Nephron progenitor cell (in vitro differentiated cells): Measurements from ENCODE around the gene DPEP2NB.
"Not testable (repeated sequence)": the region's sequence is repeated elsewhere in the genome, so short reads cannot be mapped to it uniquely, and the experiment has no call there.

Experiments used
- DNase-seq: peaks from one replicate; pipeline ENCODE4 v3.0.0; 2021
- H3K27ac Mint-ChIP-seq: 2 replicates; pipeline ENCODE4 v1.8.0; 2021; ENCODE audit warnings: mild to moderate bottlenecking, moderate library complexity, mixed read lengths
- H3K27me3 Mint-ChIP-seq: 2 replicates; pipeline ENCODE4 v1.8.0; 2021; ENCODE audit warnings: mild to moderate bottlenecking, low read depth, mixed read lengths; ENCODE audit not compliant: poor library complexity
- H3K36me3 Mint-ChIP-seq: 2 replicates; pipeline ENCODE4 v1.8.0; 2021; ENCODE audit warnings: low read depth, mixed read lengths
- H3K4me1 Mint-ChIP-seq: 2 replicates; pipeline ENCODE4 v1.8.0; 2021; ENCODE audit warnings: mixed read lengths
- H3K4me3 Mint-ChIP-seq: 2 replicates; pipeline ENCODE4 v1.8.0; 2021; ENCODE audit warnings: mild to moderate bottlenecking, moderate library complexity, mixed read lengths
- H3K9me3 Mint-ChIP-seq: 2 replicates; pipeline ENCODE4 v1.8.0; 2021; ENCODE audit warnings: mild to moderate bottlenecking, moderate library complexity, mixed read lengths
- TF ChIP-seq, protein P1 (sequence below): fragments of 200-600 bp; sonication (generic); IDR thresholded peaks from 2 replicates; pipeline ENCODE4 v1.5.0; 2021; ENCODE audit warnings: antibody characterized with exemption

The DPEP2NB gene

DNA sequence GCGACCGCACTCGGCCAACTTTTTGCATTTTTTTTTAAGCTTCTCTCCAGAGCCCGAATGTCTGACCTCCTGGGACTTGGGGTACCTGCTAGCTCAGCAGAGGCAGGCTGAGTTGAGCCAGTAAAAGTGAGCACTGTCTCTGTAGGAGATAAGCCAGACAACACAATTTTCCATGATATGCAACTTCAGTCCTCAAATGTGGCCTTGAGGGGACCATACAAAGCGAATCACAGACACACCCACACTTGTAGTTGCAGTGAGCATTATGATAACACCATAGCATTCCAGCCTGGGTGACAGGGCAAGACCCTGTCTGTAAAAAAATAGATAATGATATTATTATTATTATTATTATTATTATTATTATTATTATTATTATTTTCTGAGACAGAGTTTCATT is 19.0 kb downstream of the DPEP2NB start:
- H3K4me3 Mint-ChIP-seq = no peak overlapping the region
- peaks cover 36% of the 10 kb centered on the region for H3K4me1 Mint-ChIP-seq
- TF ChIP-seq, protein P1, sequence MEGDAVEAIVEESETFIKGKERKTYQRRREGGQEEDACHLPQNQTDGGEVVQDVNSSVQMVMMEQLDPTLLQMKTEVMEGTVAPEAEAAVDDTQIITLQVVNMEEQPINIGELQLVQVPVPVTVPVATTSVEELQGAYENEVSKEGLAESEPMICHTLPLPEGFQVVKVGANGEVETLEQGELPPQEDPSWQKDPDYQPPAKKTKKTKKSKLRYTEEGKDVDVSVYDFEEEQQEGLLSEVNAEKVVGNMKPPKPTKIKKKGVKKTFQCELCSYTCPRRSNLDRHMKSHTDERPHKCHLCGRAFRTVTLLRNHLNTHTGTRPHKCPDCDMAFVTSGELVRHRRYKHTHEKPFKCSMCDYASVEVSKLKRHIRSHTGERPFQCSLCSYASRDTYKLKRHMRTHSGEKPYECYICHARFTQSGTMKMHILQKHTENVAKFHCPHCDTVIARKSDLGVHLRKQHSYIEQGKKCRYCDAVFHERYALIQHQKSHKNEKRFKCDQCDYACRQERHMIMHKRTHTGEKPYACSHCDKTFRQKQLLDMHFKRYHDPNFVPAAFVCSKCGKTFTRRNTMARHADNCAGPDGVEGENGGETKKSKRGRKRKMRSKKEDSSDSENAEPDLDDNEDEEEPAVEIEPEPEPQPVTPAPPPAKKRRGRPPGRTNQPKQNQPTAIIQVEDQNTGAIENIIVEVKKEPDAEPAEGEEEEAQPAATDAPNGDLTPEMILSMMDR = no peak
- H3K36me3 Mint-ChIP-seq = no peaks in the 10 kb centered on the region
- H3K9me3 Mint-ChIP-seq = peaks cover 3% of the 10 kb centered on the region
- H3K27ac Mint-ChIP-seq = no peak overlapping the region
- DNase-seq = no peak
- H3K27me3 Mint-ChIP-seq = peaks cover 13% of the 10 kb centered on the region

DNA sequence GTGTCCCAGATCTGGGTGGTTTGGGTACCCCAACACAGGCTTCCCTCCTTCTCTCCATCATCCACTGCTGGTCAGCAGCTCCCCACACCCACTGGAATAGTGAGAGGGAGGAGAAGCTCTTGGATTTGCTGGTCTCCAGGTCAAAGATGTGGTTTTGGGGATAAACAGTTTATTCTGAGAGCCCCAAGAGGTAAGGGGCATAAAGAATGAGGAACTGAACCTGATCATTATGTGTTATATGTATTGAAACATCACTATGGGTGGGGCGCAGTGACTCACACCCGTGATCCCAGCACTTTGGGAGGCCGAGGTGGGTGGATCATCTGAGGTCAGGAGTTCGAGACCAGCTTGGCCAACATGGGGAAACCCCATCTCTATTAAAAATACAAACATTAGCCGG is 20.3 kb downstream of the DPEP2NB start:
- Mint-ChIP-seq H3K36me3 (no peaks in the 10 kb centered on the region), H3K27me3 (peaks cover 9% of the 10 kb centered on the region), H3K4me3 (no peak overlapping the region), H3K4me1 (peaks cover 37% of the 10 kb centered on the region), H3K9me3 (peaks cover 3% of the 10 kb centered on the region), H3K27ac (no peak overlapping the region)
- TF ChIP-seq, protein P1 = no peak
- no peak for DNase-seq

DNA sequence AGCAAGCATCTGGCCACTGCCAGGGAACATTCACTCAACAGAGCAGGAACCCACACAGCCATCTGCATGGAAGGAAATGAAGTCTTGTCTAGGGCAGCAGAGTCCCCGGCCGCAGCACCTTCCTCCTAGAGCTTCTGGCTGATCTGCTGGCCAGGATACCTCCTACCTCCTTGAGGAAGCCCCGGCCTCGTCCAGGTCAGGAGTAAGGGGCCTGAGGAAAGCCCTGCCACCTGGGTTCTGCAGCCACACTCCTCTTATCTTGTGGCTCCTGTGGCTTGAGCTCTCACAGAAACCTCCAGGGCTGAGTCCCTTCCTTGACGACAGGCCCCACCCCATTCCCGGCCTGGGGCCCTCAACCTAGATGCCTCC is 21.7 kb downstream of the DPEP2NB start:
- H3K27me3 Mint-ChIP-seq, H3K36me3 Mint-ChIP-seq, DNase-seq, H3K9me3 Mint-ChIP-seq, H3K4me3 Mint-ChIP-seq, H3K27ac Mint-ChIP-seq: not testable (repeated sequence)
- H3K4me1 Mint-ChIP-seq = peaks cover 34% of the 10 kb centered on the region

DNA sequence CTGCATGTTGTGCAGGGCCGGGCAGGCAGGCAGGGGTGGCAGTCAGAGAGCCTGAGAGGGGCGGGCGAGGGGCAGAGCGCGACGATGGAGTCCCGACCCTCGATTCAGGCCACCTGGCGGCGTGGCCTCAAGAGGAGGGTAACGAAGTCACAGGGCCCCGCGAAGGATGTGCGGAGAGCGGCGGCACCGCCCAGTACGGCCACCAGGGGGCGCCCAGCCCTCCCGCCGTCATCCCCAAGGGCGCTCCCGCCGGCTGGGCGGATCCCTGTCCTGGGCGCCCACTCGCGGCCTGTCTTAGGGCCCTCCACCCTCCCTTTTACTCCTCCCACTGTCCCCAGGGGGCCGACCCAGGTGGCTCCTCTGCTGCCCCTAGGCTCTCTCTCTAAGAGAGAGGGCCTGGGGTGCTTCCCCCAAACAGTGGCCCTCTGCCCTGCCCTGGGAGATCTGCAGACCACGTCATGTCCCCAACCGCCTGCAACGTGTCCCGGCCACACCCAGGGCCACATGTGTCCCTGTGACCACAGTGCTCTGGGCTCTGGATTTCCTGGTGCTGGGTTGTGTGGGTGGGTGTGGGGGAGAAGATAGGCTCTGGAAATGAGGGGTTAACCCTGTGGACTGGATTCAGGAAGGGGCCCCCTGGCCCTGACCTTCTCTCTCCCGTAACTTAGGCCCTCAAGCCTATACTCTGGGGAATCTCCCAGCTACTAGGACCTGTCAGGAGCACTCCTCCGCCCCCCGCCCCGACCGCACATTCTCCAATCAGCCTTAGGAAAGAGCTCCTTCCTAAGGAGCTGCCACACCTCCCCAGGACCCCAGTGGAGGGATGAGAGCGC is 22.3 kb downstream of the DPEP2NB start:
- peak; percentile 83 for DNase-seq
- Mint-ChIP-seq H3K27me3 (peaks cover 7% of the 10 kb centered on the region), H3K36me3 (no peaks in the 10 kb centered on the region), H3K27ac (no peak overlapping the region), H3K4me3 (no peak overlapping the region), H3K9me3 (peaks cover 3% of the 10 kb centered on the region), H3K4me1 (peaks cover 37% of the 10 kb centered on the region)
- TF ChIP-seq, protein P1 = peak; percentile 99

DNA sequence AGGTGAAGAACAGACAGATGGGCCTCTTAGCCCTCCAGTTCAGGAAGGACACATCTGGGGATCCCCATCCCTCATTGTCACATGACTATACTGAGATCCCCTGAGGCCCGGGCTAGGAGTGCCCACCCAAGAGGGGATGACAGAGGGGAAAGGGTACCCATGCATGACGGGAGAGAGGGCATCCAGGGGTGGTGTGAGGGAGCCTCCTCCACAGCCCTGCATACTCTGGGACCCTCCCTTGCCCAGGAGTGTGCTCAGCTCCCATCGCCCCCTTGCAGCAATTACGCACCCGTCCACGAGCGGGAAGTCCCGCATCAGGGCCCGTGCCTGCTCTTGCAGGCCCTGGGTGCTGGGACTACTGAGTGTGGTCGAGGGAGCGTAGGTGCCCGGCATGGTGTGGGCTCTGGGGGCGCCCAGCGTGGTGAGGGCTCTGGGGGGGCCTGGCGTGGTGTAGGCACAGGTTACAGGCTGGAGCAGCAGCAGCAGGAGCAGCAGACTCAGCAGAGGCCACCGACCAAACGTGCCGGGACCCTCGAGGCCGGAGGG is 23.0 kb downstream of the DPEP2NB start:
- Mint-ChIP-seq H3K27ac (no peak overlapping the region), H3K4me1 (peaks cover 43% of the 10 kb centered on the region), H3K9me3 (peaks cover 3% of the 10 kb centered on the region), H3K27me3 (peaks cover 10% of the 10 kb centered on the region), H3K4me3 (no peak overlapping the region), H3K36me3 (no peaks in the 10 kb centered on the region)
- no peak for DNase-seq
- TF ChIP-seq, protein P1 = no peak

DNA sequence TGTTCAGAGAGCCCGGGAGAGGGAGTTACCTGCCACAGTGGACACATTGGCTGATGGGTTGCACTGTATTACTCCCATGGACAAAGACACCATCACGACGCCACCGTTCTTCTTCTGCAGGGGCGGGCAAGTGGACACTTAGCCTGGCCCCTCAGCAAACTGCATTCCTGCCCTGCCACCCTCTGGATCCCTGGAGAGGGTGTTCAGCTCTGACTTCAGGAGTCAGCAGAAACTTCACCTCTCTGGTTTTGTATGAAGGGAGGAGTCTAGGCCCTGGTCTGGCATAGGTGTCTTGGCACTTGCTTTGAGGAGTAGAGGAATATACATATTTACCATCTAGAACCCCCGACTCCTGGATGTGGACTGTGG is 25.7 kb downstream of the DPEP2NB start:
- Mint-ChIP-seq H3K27me3 (peaks cover 14% of the 10 kb centered on the region), H3K36me3 (no peaks in the 10 kb centered on the region), H3K4me3 (no peak overlapping the region), H3K27ac (no peak overlapping the region), H3K4me1 (peaks cover 49% of the 10 kb centered on the region), H3K9me3 (no peaks in the 10 kb centered on the region)
- TF ChIP-seq, protein P1 = no peak
- DNase-seq = no peak
